Naive thymus-derived CD8-positive, alpha-beta T cell (primary cell): ENCODE data around the gene TINCR. TPM values are rescaled to one million over a fixed set of nuclear protein-coding genes. Genes with fewer than 3 reads are reported as not detected.

Source experiments
- ATAC-seq, 2 donors: fragments of 150-1000 bp; cut with Tn5 transposase in 1 of 2; sonication (Bioruptor Pico), chemical (Tn5 transposase) in 1 of 2; 1 replicate in 1 of 2; 2 replicates in 1 of 2; pipeline ENCODE4 v1.10.0; 2021; ENCODE audit warnings: mild to moderate bottlenecking in 2 of 2, moderate library complexity in 2 of 2
- POLR2A ChIA-PET: fragments of 350-600 bp; sonication (Branson Sonifier 250); formaldehyde crosslinking; loops from one replicate; lab custom pipeline; 2021; ENCODE audit warnings: antibody characterized with exemption; lab: Charles Lee
- DNase-seq, 10 donors: peaks; one replicate each; pipeline versions ENCODE4 v3.0.0 to v3.0.0-alpha.2; 2020 to 2022
- H3K27ac Mint-ChIP-seq, 10 donors: one replicate each; pipeline ENCODE4 v1.8.0; 2020 to 2022; ENCODE audit warnings: mild to moderate bottlenecking in 10 of 10, mixed read lengths in 10 of 10, moderate library complexity in 4 of 10, inconsistent platforms in 1 of 10
- H3K27me3 Mint-ChIP-seq, 5 donors: one replicate each; pipeline ENCODE4 v1.8.0; 2021 to 2022; ENCODE audit warnings: mixed read lengths in 5 of 5
- H3K36me3 Mint-ChIP-seq, 3 donors: one replicate each; pipeline ENCODE4 v1.8.0; 2020 to 2022; ENCODE audit warnings: mixed read lengths in 3 of 3, mild to moderate bottlenecking in 2 of 3, inconsistent platforms in 1 of 3
- H3K4me1 Mint-ChIP-seq, 4 donors: one replicate each; pipeline ENCODE4 v1.8.0; 2021 to 2022; ENCODE audit warnings: mixed read lengths in 4 of 4
- H3K4me3 Mint-ChIP-seq, 10 donors: one replicate each; pipeline ENCODE4 v1.8.0; 2020 to 2022; ENCODE audit warnings: mild to moderate bottlenecking in 10 of 10, mixed read lengths in 10 of 10, moderate library complexity in 6 of 10, inconsistent platforms in 1 of 10
- H3K9me3 Mint-ChIP-seq, 9 donors: one replicate each; pipeline ENCODE4 v1.8.0; 2020 to 2022; ENCODE audit warnings: mixed read lengths in 9 of 9, mild to moderate bottlenecking in 3 of 9, inconsistent platforms in 1 of 9, moderate library complexity in 1 of 9
- polyA plus RNA-seq, 3 donors: library from polyadenylated mRNA; unstranded; fragments of 300-500 nt; fragmentation: Illumina TruSeq; gene quantifications; one replicate each; pipeline ENCODE4 v1.2.3, GENCODE V29; 2021
- total RNA-seq, 8 experiments: library from RNA in 2 of 8; stranded (reverse) in 2 of 8; gene quantifications; one replicate each; pipeline ENCODE4 v1.2.3 and lab custom pipeline; 2021 to 2026

TINCR gene
- total and polyA plus RNA-seq, 5 experiments from 2014 or later, result 0.09 to 2.3 (median 2.2) TPM; not detected in 2

- H3K27me3 Mint-ChIP-seq, result peaks cover 12 to 57% (median 47%) of the 10 kb centered on the region in 5 donors
- POLR2A ChIA-PET, result no interaction called here
Measured at GRCh38 chr19:5522106-5522505, 45.6 kb downstream of the TINCR start.

GRCh38 chr19:5520501-5520900, 47.3 kb downstream of the TINCR start:
- ATAC-seq (no peak), DNase-seq (no peak)
- Mint-ChIP-seq H3K27ac (no peak overlapping the region), H3K36me3 (peaks cover 2 to 26% (median 4%) of the 10 kb centered on the region in 3 donors), H3K27me3 (peaks cover 11 to 55% (median 49%) of the 10 kb centered on the region in 5 donors), H3K4me3 (no peak overlapping the region), H3K4me1 (no peaks in the 10 kb centered on the region), H3K9me3 (peaks cover 3 to 39% (median 26%) of the 10 kb centered on the region in 9 donors)
- POLR2A ChIA-PET, result no interaction called here

More at GRCh38 chr19:5522106-5522505, 45.6 kb downstream of the TINCR start:
- Mint-ChIP-seq H3K27ac (peak overlapping the region in 1 of 10 donors; percentile 52), H3K9me3 (peaks cover 0 to 23% (median 12%) of the 10 kb centered on the region in 9 donors), H3K4me3 (no peak overlapping the region), H3K36me3 (peaks cover 0 to 10% (median 3%) of the 10 kb centered on the region in 3 donors), H3K4me1 (peaks cover 0 to 2% (median 0%) of the 10 kb centered on the region in 4 donors)
- ATAC-seq (no peak), DNase-seq (no peak)

- H3K36me3 Mint-ChIP-seq, result peaks cover 2 to 28% (median 6%) of the 10 kb centered on the region in 3 donors
- ATAC-seq (no peak), DNase-seq (no peak)
- H3K27ac Mint-ChIP-seq, result no peak overlapping the region
- POLR2A ChIA-PET, result no interaction called here
- peaks cover 3 to 54% (median 25%) of the 10 kb centered on the region in 9 donors for H3K9me3 Mint-ChIP-seq
- H3K27me3 Mint-ChIP-seq, result peaks cover 11 to 43% (median 35%) of the 10 kb centered on the region in 5 donors
- no peak overlapping the region for H3K4me3 Mint-ChIP-seq
- H3K4me1 Mint-ChIP-seq, result no peaks in the 10 kb centered on the region
Measured at GRCh38 chr19:5519076-5519475, 48.7 kb downstream of the TINCR start.

GRCh38 chr19:5515737-5516136, 52.0 kb downstream of the TINCR start:
- DNase-seq (no peak), ATAC-seq (no peak)
- Mint-ChIP-seq H3K27me3 (peaks cover 4 to 30% (median 25%) of the 10 kb centered on the region in 5 donors), H3K27ac (no peak overlapping the region), H3K4me1 (no peaks in the 10 kb centered on the region), H3K9me3 (peaks cover 3 to 55% (median 25%) of the 10 kb centered on the region in 9 donors), H3K36me3 (peaks cover 2 to 28% (median 8%) of the 10 kb centered on the region in 3 donors), H3K4me3 (no peak overlapping the region)
- POLR2A ChIA-PET, result no interaction called here

- ATAC-seq (no peak), DNase-seq (no peak)
- no peaks in the 10 kb centered on the region for H3K4me1 Mint-ChIP-seq
- POLR2A ChIA-PET, result no interaction called here
- no peak overlapping the region for H3K27ac Mint-ChIP-seq
- H3K27me3 Mint-ChIP-seq, result peaks cover 0 to 34% (median 26%) of the 10 kb centered on the region in 5 donors
- peaks cover 0 to 47% (median 21%) of the 10 kb centered on the region in 9 donors for H3K9me3 Mint-ChIP-seq
- no peak overlapping the region for H3K4me3 Mint-ChIP-seq
- peaks cover 2 to 23% (median 6%) of the 10 kb centered on the region in 3 donors for H3K36me3 Mint-ChIP-seq
Measured at GRCh38 chr19:5514001-5514400, 53.8 kb downstream of the TINCR start.

- no peak overlapping the region for H3K27ac Mint-ChIP-seq
- peaks cover 0 to 34% (median 17%) of the 10 kb centered on the region in 5 donors for H3K27me3 Mint-ChIP-seq
- DNase-seq (no peak), ATAC-seq (no peak)
- no peak overlapping the region for H3K4me3 Mint-ChIP-seq
- H3K9me3 Mint-ChIP-seq, result peaks cover 0 to 43% (median 21%) of the 10 kb centered on the region in 9 donors
- H3K36me3 Mint-ChIP-seq, result peaks cover 2 to 22% (median 6%) of the 10 kb centered on the region in 3 donors
- POLR2A ChIA-PET, result no interaction called here
- H3K4me1 Mint-ChIP-seq, result no peaks in the 10 kb centered on the region
Measured at GRCh38 chr19:5512715-5513114, 55.0 kb downstream of the TINCR start.

Other genes with a start within 250 kb of the TINCR start
- gene PTPRS, start 227.1 kb downstream of the TINCR start, total RNA-seq, result 10 to 100 TPM in 1 of 2 experiments, 1 to 10 TPM in 1; 8.9 to 11.6 TPM
- 1 to 10 TPM in 1 of 3 donors, under 1 TPM in 2; 0.10 to 1.5 (median 0.88) TPM for gene PTPRS, start 227.1 kb downstream of the TINCR start, polyA plus RNA-seq
- not detected for gene ZNRF4, start 112.5 kb downstream of the TINCR start, total RNA-seq
- not detected for gene ZNRF4, start 112.5 kb downstream of the TINCR start, polyA plus RNA-seq
- 100 to 1,000 TPM; 218 to 221 TPM for gene SAFB2, start 54.8 kb upstream of the TINCR start, total RNA-seq
- gene SAFB2, start 54.8 kb upstream of the TINCR start, polyA plus RNA-seq, result 10 to 100 TPM; 25.8 to 47.4 (median 28.7) TPM
- gene SAFB, start 55.1 kb upstream of the TINCR start, total RNA-seq, result 100 to 1,000 TPM; 188 to 191 TPM
- 100 to 1,000 TPM in 1 of 3 donors, 10 to 100 TPM in 2; 28.6 to 135 (median 59.3) TPM for gene SAFB, start 55.1 kb upstream of the TINCR start, polyA plus RNA-seq
- gene MICOS13, start 112.6 kb upstream of the TINCR start, total RNA-seq, result 10 to 100 TPM; 40.1 to 40.6 TPM
- gene MICOS13, start 112.6 kb upstream of the TINCR start, polyA plus RNA-seq, result 100 to 1,000 TPM in 2 of 3 donors, 10 to 100 TPM in 1; 95.5 to 110 (median 102) TPM
- 1 to 10 TPM; 2.8 to 4.1 TPM for gene HSD11B1L, start 113.1 kb upstream of the TINCR start, total RNA-seq
- gene HSD11B1L, start 113.1 kb upstream of the TINCR start, polyA plus RNA-seq, result 1 to 10 TPM; 5.5 to 6.0 (median 5.7) TPM
- gene RPL36, start 122.3 kb upstream of the TINCR start, total RNA-seq, result 1,000 to 10,000 TPM; 1,442 to 1,445 TPM
- 1,000 to 10,000 TPM; 2,357 to 2,883 (median 2,631) TPM for gene RPL36, start 122.3 kb upstream of the TINCR start, polyA plus RNA-seq
- 10 to 100 TPM; 74.3 to 75.3 TPM for gene LONP1, start 152.2 kb upstream of the TINCR start, total RNA-seq
- 10 to 100 TPM; 19.9 to 45.5 (median 21.6) TPM for gene LONP1, start 152.2 kb upstream of the TINCR start, polyA plus RNA-seq
- gene CATSPERD, start 152.7 kb upstream of the TINCR start, total RNA-seq, result not detected
- gene CATSPERD, start 152.7 kb upstream of the TINCR start, polyA plus RNA-seq, result not detected
- 1 to 10 TPM; 8.9 to 10.0 TPM for gene PRR22, start 216.8 kb upstream of the TINCR start, total RNA-seq
- not detected for gene PRR22, start 216.8 kb upstream of the TINCR start, polyA plus RNA-seq
- gene DUS3L, start 223.2 kb upstream of the TINCR start, total RNA-seq, result 100 to 1,000 TPM; 113 to 116 TPM
- 10 to 100 TPM; 26.3 to 43.2 (median 41.1) TPM for gene DUS3L, start 223.2 kb upstream of the TINCR start, polyA plus RNA-seq
- gene NRTN, start 237.1 kb upstream of the TINCR start, total RNA-seq, result under 1 TPM; 0.82 to 0.88 TPM
- under 1 TPM; 0.19 to 0.88 (median 0.81) TPM for gene NRTN, start 237.1 kb upstream of the TINCR start, polyA plus RNA-seq